HUES48 (cell line): Measurements from ENCODE around the gene CFAP47.

Experiments
- H3K27ac ChIP-seq: one replicate; pipeline ENCODE4 v1.7.0; 2013; ENCODE audit warnings: low read depth, low read length, inconsistent platforms
- H3K27me3 ChIP-seq: 2 replicates; pipeline ENCODE4 v1.6.1; 2013; ENCODE audit warnings: mild to moderate bottlenecking, low read length; ENCODE audit not compliant: control insufficient read depth, insufficient read depth
- H3K36me3 ChIP-seq: 2 replicates; pipeline ENCODE4 v1.6.1; 2013; ENCODE audit warnings: low read length; ENCODE audit not compliant: control insufficient read depth, insufficient read depth
- H3K4me1 ChIP-seq: 2 replicates; pipeline ENCODE4 v1.6.1; 2013; ENCODE audit warnings: mild to moderate bottlenecking, low read length; ENCODE audit not compliant: control insufficient read depth, insufficient read depth
- H3K4me3 ChIP-seq: 2 replicates; pipeline ENCODE4 v1.5.1; 2013; ENCODE audit warnings: mild to moderate bottlenecking, low read depth, low read length
- H3K9ac ChIP-seq: 2 replicates; pipeline ENCODE4 v1.6.1; 2013; ENCODE audit warnings: mild to moderate bottlenecking, low read depth, low read length, moderate library complexity
- H3K9me3 ChIP-seq: 2 replicates; pipeline ENCODE4 v1.6.1; 2013; ENCODE audit warnings: low read length; ENCODE audit not compliant: control insufficient read depth, insufficient read depth

Gene CFAP47

GRCh38 chrX:36383495-36383894 lies 464.0 kb downstream of the CFAP47 start:
- no peaks in the 10 kb centered on the region for H3K36me3 ChIP-seq
- H3K4me1 ChIP-seq, result no peaks in the 10 kb centered on the region
- no peak overlapping the region for H3K4me3 ChIP-seq
- no peaks in the 10 kb centered on the region for H3K9me3 ChIP-seq
- H3K27me3 ChIP-seq, result no peaks in the 10 kb centered on the region
- no peak overlapping the region for H3K27ac ChIP-seq
- no peak overlapping the region for H3K9ac ChIP-seq

- no peak overlapping the region for H3K27ac ChIP-seq
- H3K4me3 ChIP-seq, result no peak overlapping the region
- no peaks in the 10 kb centered on the region for H3K36me3 ChIP-seq
- H3K27me3 ChIP-seq, result no peaks in the 10 kb centered on the region
- H3K9me3 ChIP-seq, result no peaks in the 10 kb centered on the region
- no peaks in the 10 kb centered on the region for H3K4me1 ChIP-seq
- H3K9ac ChIP-seq, result no peak overlapping the region
Observed at GRCh38 chrX:36388901-36389300, 469.4 kb downstream of the CFAP47 start.

DNA sequence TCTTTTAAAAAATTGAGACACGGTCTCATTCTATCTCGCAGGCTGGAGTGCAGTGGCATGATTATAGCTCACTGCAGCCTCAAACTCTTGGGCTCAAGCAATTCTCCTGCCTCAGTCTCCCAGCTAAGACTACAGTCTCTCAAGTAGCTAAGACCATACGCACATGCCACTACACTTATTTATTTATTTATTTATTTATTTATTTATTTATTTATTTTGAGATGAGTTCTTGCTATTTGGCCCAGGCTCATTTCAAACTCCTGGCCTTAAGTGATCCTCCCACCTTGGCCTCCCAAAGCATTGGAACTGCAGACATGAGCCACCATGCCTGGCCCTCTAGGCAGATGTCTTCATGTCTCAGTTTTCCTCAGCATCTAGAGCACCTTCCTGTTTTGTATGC lies 482.2 kb downstream of the CFAP47 start:
- H3K27ac ChIP-seq, result no peak overlapping the region
- H3K4me1 ChIP-seq, result no peaks in the 10 kb centered on the region; the same call in 1 of the 2 replicates
- no peaks in the 10 kb centered on the region for H3K36me3 ChIP-seq
- H3K27me3 ChIP-seq, result no peaks in the 10 kb centered on the region
- no peak overlapping the region for H3K9ac ChIP-seq
- no peak overlapping the region for H3K4me3 ChIP-seq
- no peaks in the 10 kb centered on the region for H3K9me3 ChIP-seq

DNA sequence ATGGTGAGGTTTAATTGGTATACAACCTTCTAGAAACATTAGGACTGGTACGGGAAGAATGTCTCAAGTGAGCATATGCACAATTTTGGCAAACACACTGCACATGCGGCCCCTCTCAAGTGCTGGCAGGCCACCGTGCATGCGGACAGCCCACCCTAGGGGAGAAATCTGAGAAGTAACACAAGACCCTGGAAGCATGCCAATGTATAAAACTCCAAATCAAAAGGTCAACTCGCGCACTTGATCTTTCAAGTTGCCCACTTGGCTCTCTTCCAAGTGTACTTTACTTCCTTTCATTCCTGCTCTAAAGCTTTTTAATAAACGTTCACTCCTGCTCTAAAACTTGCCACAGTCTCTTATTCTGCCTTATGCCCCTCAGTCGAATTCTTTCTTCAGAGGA lies 488.3 kb downstream of the CFAP47 start:
- Histone ChIP-seq H3K4me1 (no peaks in the 10 kb centered on the region), H3K9me3 (no peaks in the 10 kb centered on the region), H3K9ac (no peak overlapping the region), H3K27ac (no peak overlapping the region), H3K36me3 (no peaks in the 10 kb centered on the region), H3K27me3 (no peaks in the 10 kb centered on the region), H3K4me3 (no peak overlapping the region)

GRCh38 chrX:36414056-36414455 lies 494.5 kb downstream of the CFAP47 start:
- peaks cover under 1% of the 10 kb centered on the region; the same call in 1 of the 2 replicates for H3K9me3 ChIP-seq
- no peaks in the 10 kb centered on the region for H3K36me3 ChIP-seq
- H3K4me1 ChIP-seq, result no peaks in the 10 kb centered on the region
- H3K9ac ChIP-seq, result no peak overlapping the region
- no peaks in the 10 kb centered on the region for H3K27me3 ChIP-seq
- no peak overlapping the region for H3K4me3 ChIP-seq
- H3K27ac ChIP-seq, result no peak overlapping the region

DNA sequence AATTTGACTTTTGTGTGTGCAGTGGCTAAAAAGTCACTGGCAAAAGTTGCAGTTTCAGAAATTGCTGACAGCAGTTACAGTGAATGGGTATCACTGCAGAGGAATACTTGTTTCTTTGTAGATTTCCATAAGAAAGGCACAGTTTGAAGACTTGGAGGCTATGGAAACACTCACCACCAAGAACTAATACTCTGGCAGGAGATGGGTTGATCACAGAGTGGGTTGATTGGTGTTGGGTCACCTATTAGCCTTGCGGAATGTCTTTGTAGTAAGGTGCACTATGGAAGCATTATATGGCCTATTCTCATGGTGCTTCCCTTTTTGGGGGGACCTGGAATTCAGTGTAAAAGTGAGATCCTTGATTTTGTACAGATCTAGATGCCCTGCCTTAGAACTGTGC lies 502.8 kb downstream of the CFAP47 start:
- Histone ChIP-seq H3K27me3 (no peaks in the 10 kb centered on the region), H3K36me3 (no peaks in the 10 kb centered on the region), H3K9ac (no peak overlapping the region), H3K27ac (no peak overlapping the region), H3K9me3 (peaks cover 3% of the 10 kb centered on the region; the same call in 1 of the 2 replicates), H3K4me1 (peaks cover 27% of the 10 kb centered on the region), H3K4me3 (no peak overlapping the region; the same call in 1 of the 2 replicates)

DNA sequence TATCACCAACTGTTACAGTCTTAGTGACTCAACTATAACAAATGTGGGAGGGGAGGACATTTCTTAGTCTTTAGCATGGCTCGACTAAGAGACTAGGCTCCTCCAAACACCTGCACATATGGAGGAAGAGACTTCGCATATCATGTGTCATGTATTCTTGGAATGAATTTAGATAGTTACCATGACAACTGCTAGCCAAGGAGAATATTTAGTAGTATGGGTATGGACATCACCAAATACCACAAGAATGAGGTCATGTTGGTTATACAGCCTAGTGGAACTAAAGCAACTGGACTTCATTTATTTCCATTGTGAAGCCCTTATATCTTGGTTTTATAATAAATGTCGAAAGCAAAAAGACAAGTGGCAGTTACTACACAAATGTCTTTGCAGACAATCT lies 512.3 kb downstream of the CFAP47 start:
- Histone ChIP-seq H3K4me1 (no peaks in the 10 kb centered on the region), H3K9ac (no peak overlapping the region), H3K36me3 (no peaks in the 10 kb centered on the region), H3K27me3 (no peaks in the 10 kb centered on the region), H3K9me3 (no peaks in the 10 kb centered on the region), H3K4me3 (no peak overlapping the region), H3K27ac (no peak overlapping the region)

DNA sequence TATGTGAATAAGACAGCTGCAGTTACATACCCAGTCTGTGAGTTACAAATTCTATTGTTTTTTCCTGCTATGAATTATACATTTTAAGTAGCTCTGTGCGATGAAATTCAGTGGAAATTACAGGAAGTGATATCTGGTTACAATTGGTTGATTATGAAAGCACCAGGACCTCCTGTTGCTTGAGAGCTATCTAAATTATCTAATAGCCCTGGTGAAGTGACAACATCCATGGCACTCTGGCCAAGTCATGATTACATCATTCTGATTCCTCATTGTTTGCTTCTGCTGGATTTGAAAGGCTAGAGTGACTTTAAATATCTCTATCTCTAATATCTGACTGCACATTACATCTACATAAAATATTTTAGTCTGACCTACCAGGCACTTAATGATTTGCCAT lies 515.0 kb downstream of the CFAP47 start:
- H3K27ac ChIP-seq, result no peak overlapping the region
- H3K36me3 ChIP-seq, result no peaks in the 10 kb centered on the region
- no peaks in the 10 kb centered on the region for H3K27me3 ChIP-seq
- H3K4me3 ChIP-seq, result no peak overlapping the region
- no peaks in the 10 kb centered on the region for H3K4me1 ChIP-seq
- no peak overlapping the region for H3K9ac ChIP-seq
- no peaks in the 10 kb centered on the region for H3K9me3 ChIP-seq
